ENCODE measurements around the gene MAPK6. TPM values are rescaled to one million over a fixed set of nuclear protein-coding genes. Genes with fewer than 3 reads are reported as not detected.

The MAPK6 gene
- total and polyA plus RNA-seq, 2 of the 4 experiments (the other 2 are of a cell fraction) = 22.6 to 60.6 TPM

DNA sequence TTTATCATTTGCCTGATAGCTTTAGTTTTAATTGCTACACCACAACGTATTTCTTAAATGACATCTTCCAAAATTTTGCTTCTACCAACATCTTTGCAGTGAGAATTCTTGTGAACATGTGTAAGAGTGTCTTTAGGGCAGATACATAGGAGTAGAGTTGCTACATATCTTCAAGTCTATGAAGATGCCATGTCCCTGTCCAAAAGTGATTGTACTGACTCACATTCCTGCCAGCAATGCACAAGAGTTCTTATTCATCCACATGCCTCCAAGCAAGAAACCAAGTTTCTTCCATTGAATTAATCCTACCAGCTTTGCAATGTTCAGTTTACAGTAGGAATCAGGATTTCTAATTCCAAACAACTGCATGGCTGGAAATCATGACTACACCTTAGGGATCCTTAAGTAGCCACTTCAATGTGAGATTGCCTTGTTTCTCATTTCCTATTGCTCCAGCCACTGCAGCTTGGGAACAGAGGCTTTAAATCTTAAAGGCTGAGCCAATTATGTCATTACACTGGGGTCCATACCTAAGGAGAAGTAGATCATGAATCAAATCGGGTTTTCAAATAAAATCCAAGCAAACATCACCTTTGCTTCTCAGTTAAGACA is 49.1 kb downstream of the MAPK6 start:
- Histone ChIP-seq H4K8ac (ENCODE audit: low read depth in 2 of 2, low read length in 2 of 2) (no peak overlapping the region), H3K4ac (ENCODE audit: low read depth, low read length) (no peak overlapping the region), H3K9me3 (ENCODE audit: control insufficient read depth, insufficient read depth, low read length) (no peaks in the 10 kb centered on the region), H3K27me3 (ENCODE audit: control insufficient read depth, insufficient read depth, low read length) (no peaks in the 10 kb centered on the region), H3K9me1 (ENCODE audit: insufficient read depth, low read length) (no peaks in the 10 kb centered on the region), H2AK5ac (ENCODE audit: low read depth, low read length) (no peak overlapping the region), H4K20me1 (ENCODE audit: insufficient read depth, low read length) (no peaks in the 10 kb centered on the region), H2AFZ (replicated peaks; ENCODE audit: low read length, poor library complexity) (no peak overlapping the region), H3K4me1 (ENCODE audit: control insufficient read depth, insufficient read depth, low read length) (no peaks in the 10 kb centered on the region), H2BK120ac (ENCODE audit: low read depth, low read length) (no peak overlapping the region), H3K14ac (replicated peaks; ENCODE audit: low read depth, low read length) (no peak overlapping the region), H3K18ac (ENCODE audit: low read depth, low read length) (no peak overlapping the region), H3K79me1 (ENCODE audit: low read depth in 1 of 2, low read length in 2 of 2) (no peaks in the 10 kb centered on the region), H4K5ac (ENCODE audit: low read depth, low read length) (no peak overlapping the region), H2BK5ac (ENCODE audit: low read depth, low read length, poor library complexity, severe bottlenecking) (no peak overlapping the region), H3K56ac (ENCODE audit: extremely low read depth, insufficient read depth, low read length) (no peak overlapping the region), H2BK20ac (ENCODE audit: low read depth, low read length) (no peak overlapping the region), H3K4me2 (ENCODE audit: low read depth, low read length) (no peak overlapping the region), H3K4me3 (ENCODE audit: insufficient read depth, low read depth, low read length) (no peak overlapping the region), H3K23ac (ENCODE audit: low read depth, low read length) (no peak overlapping the region), H3K9ac (ENCODE audit: low read depth, low read length) (no peak overlapping the region), H4K91ac (ENCODE audit: insufficient read depth, low read depth, low read length) (no peak overlapping the region), H2AK9ac (replicated peaks; ENCODE audit: low read depth, low read length, poor library complexity) (no peak overlapping the region), H3K36me3 (ENCODE audit: control insufficient read depth, insufficient read depth, low read length) (peaks cover 5% of the 10 kb centered on the region), H3K27ac (ENCODE audit: insufficient read depth, low read length) (no peak overlapping the region), H2BK15ac (ENCODE audit: low read depth, low read length) (no peak overlapping the region)
- intact Hi-C loops (cut with micrococcal nuclease) (no loop called here), dilution Hi-C loops (cut with HindIII; ENCODE audit: low sequenced_read_pairs, unreplicated experiment) (no loop called here), in situ Hi-C loops (cut with MboI; ENCODE audit: low sequenced_read_pairs) (no loop called here)
- no TSS peak for BruUV-seq (replicated peaks)
- DNase-seq = peak; percentile 52
- ChIA-PET POLR2A (ENCODE audit: unreplicated experiment) (no interaction called here), CTCF (no interaction called here)
- WGBS, 2 experiments (ENCODE audit: extremely low coverage in 2 of 2, insufficient read length in 1 of 2) = no CpG with 5 or more reads among the region's 2 CpGs
- peak; percentile 61 for ATAC-seq (ENCODE audit: low read depth)
- TF ChIP-seq, protein P1, sequence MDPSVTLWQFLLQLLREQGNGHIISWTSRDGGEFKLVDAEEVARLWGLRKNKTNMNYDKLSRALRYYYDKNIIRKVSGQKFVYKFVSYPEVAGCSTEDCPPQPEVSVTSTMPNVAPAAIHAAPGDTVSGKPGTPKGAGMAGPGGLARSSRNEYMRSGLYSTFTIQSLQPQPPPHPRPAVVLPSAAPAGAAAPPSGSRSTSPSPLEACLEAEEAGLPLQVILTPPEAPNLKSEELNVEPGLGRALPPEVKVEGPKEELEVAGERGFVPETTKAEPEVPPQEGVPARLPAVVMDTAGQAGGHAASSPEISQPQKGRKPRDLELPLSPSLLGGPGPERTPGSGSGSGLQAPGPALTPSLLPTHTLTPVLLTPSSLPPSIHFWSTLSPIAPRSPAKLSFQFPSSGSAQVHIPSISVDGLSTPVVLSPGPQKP (IDR thresholded peaks at IDR 0.05; ENCODE audit: borderline replicate concordance, low read depth, low read length) = no peak
- TF ChIP-seq, protein P2, sequence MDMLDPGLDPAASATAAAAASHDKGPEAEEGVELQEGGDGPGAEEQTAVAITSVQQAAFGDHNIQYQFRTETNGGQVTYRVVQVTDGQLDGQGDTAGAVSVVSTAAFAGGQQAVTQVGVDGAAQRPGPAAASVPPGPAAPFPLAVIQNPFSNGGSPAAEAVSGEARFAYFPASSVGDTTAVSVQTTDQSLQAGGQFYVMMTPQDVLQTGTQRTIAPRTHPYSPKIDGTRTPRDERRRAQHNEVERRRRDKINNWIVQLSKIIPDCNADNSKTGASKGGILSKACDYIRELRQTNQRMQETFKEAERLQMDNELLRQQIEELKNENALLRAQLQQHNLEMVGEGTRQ (IDR thresholded peaks at IDR 0.05; ENCODE audit: low read depth, low read length) = no peak
- TF ChIP-seq CEBPB (IDR thresholded peaks at IDR 0.05; ENCODE audit: low read depth, low read length) (no peak), RFX5 (IDR thresholded peaks at IDR 0.05; ENCODE audit: low read depth, low read length) (no peak), RAD21 (IDR thresholded peaks at IDR 0.05; ENCODE audit: low read length) (no peak), CHD1 (IDR thresholded peaks at IDR 0.05; ENCODE audit: low read depth, low read length) (no peak), FOS (IDR thresholded peaks at IDR 0.05; ENCODE audit: low read depth, low read length) (no peak), MAZ (IDR thresholded peaks at IDR 0.05; ENCODE audit: borderline replicate concordance, low read depth, low read length) (no peak), BHLHE40 (IDR thresholded peaks at IDR 0.05; ENCODE audit: low read depth, low read length) (no peak), POLR2A (IDR thresholded peaks at IDR 0.05; ENCODE audit: low read depth, low read length) (no peak), MAFK (IDR thresholded peaks at IDR 0.05; ENCODE audit: low read depth, low read length) (no peak), RCOR1 (IDR thresholded peaks at IDR 0.05; ENCODE audit: insufficient replicate concordance, low read length) (no peak), NFE2L2 (IDR thresholded peaks at IDR 0.05; ENCODE audit: low read depth, low read length) (no peak), SMC3 (IDR thresholded peaks at IDR 0.05; ENCODE audit: low read depth, low read length) (no peak), MXI1 (IDR thresholded peaks at IDR 0.05; ENCODE audit: borderline replicate concordance, low read depth, low read length) (no peak)
- TF ChIP-seq, protein P3, sequence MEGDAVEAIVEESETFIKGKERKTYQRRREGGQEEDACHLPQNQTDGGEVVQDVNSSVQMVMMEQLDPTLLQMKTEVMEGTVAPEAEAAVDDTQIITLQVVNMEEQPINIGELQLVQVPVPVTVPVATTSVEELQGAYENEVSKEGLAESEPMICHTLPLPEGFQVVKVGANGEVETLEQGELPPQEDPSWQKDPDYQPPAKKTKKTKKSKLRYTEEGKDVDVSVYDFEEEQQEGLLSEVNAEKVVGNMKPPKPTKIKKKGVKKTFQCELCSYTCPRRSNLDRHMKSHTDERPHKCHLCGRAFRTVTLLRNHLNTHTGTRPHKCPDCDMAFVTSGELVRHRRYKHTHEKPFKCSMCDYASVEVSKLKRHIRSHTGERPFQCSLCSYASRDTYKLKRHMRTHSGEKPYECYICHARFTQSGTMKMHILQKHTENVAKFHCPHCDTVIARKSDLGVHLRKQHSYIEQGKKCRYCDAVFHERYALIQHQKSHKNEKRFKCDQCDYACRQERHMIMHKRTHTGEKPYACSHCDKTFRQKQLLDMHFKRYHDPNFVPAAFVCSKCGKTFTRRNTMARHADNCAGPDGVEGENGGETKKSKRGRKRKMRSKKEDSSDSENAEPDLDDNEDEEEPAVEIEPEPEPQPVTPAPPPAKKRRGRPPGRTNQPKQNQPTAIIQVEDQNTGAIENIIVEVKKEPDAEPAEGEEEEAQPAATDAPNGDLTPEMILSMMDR (conservative IDR thresholded peaks at IDR 0.05; ENCODE audit: low read depth, low read length) = no peak

All from IMR-90 (cell line).